Right lobe of liver (tissue), 6 donors: ENCODE measurements around the gene C18orf54. TPM values are rescaled to one million over a fixed set of nuclear protein-coding genes. Genes with fewer than 3 reads are reported as not detected.

Experiments used
- ATAC-seq, 4 donors: fragments of 200-7000 bp; cut with Tn5 transposase; one replicate each; pipeline ENCODE4 v1.9.1; 2020; ENCODE audit warnings: mild to moderate bottlenecking in 4 of 4, moderate library complexity in 4 of 4
- DNase-seq, 3 donors: peaks; one replicate each; pipeline ENCODE4 v3.0.0-alpha.2; 2020
- H3K27ac ChIP-seq, 3 donors: fragments of 200-600 bp; one replicate each; pipeline ENCODE4 v1.8.0; 2022
- H3K27me3 ChIP-seq, 2 donors: fragments of 200-600 bp; one replicate each; pipeline ENCODE4 v1.8.0; 2022
- H3K36me3 ChIP-seq, 4 donors: fragments of 200-600 bp; sonication (generic) in 1 of 4; one replicate each; pipeline versions ENCODE4 v1.5.1 to v1.8.0; 2017 to 2022; ENCODE audit warnings: control low read depth in 1 of 4
- H3K4me1 ChIP-seq, 4 donors: fragments of 200-600 bp; sonication (generic) in 1 of 4; one replicate each; pipeline versions ENCODE4 v1.5.1 to v1.8.0; 2017 to 2022; ENCODE audit warnings: control low read depth in 1 of 4
- H3K4me3 ChIP-seq, 3 donors: fragments of 200-600 bp; one replicate each; pipeline ENCODE4 v1.8.0; 2022
- H3K9me3 ChIP-seq, 4 donors: fragments of 200-600 bp; sonication (generic) in 1 of 4; one replicate each; pipeline versions ENCODE4 v1.5.1 to v1.8.0; 2017 to 2022; ENCODE audit warnings: control low read depth in 1 of 4
- CTCF ChIP-seq, 4 donors: fragments of 200-600 bp in 3 of 4; fragments of 450-650 bp in 1 of 4; IDR thresholded peaks; one replicate each; pipeline versions ENCODE4 v1.5.1 to v1.8.0; 2016 to 2022; ENCODE audit warnings: antibody characterized with exemption in 4 of 4, mild to moderate bottlenecking in 2 of 4
- POLR2A ChIP-seq: fragments of 450-650 bp; IDR thresholded peaks from one replicate; pipeline ENCODE4 v1.6.1; 2017; ENCODE audit warnings: antibody characterized with exemption, mild to moderate bottlenecking
- WGBS: methylation state at CpG from one replicate; pipeline ENCODE4 v1.1.6; 2018; ENCODE audit warnings: low coverage, low lambda C conversion rate; ENCODE audit not compliant: insufficient coverage; ENCODE audit errors: missing lambda C conversion rate; 5-methylcytosine and 5-hydroxymethylcytosine counted together
- intact Hi-C, 2 donors: fragments of 100-400 bp; cut with DNase I; formaldehyde crosslinking; loops; one replicate each; pipeline versions ENCODE4 v1.11.2 to v1.14.1; 2022
- total RNA-seq, 6 experiments: library from RNA; depleted of rRNA in 2 of 6; stranded (reverse); fragments of >200 nt in 2 of 6; fragmentation: NEBNext Ultra II Directional in 3 of 6; extraction: Animal tissue kit (Norgen Biotek cat#: 25700) in 3 of 6; gene quantifications; one replicate each; pipeline versions ENCODE4 v1.1.0 to v1.2.4, GENCODE V29; 2016 to 2023
- donor health status: DM: no; HTN: yes; CAD: no.
- donor health status: DM: no; HTN: no; CAD: no.
- donor health status: DM: no; HTN: no; CAD: no.
- donor health status: DM: no; HTN: yes; CAD: no.
- donor health status: DM: no; HTN: yes; CAD: no.

The C18orf54 gene
- total RNA-seq, 6 experiments from 2014 or later, result 0.12 to 0.55 (median 0.33) TPM

DNA sequence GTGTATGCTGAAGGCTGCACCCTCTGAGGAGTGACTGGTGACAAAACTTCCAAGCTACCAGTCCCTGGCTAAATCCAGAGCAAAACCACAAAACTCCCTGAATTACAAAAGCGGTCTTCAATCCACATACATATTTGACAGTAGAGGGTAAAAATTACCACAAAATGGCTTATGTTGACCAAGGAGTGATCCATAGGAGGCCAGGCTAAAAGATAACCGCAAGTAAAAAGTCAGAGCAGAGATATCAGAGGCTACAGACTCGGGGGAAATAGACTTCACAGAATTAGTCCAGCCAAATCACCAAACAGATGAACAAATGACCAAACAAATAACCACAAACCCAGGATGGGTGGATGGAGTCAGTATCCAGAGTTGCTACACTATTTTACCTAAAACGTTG lies 19.5 kb upstream of the C18orf54 start:
- WGBS, result 68% methylated on average over 3 of the region's 4 CpGs
- H3K27ac ChIP-seq, result no peak overlapping the region
- H3K4me1 ChIP-seq, result no peaks in the 10 kb centered on the region
- DNase-seq (no peak), ATAC-seq (no peak)
- H3K36me3 ChIP-seq, result no peaks in the 10 kb centered on the region
- no peaks in the 10 kb centered on the region for H3K9me3 ChIP-seq
- no peaks in the 10 kb centered on the region for H3K27me3 ChIP-seq
- TF ChIP-seq CTCF (IDR thresholded peaks at IDR 0.05) (no peak), POLR2A (no peak)
- intact Hi-C loops, result no loop called here
- no peak overlapping the region for H3K4me3 ChIP-seq

DNA sequence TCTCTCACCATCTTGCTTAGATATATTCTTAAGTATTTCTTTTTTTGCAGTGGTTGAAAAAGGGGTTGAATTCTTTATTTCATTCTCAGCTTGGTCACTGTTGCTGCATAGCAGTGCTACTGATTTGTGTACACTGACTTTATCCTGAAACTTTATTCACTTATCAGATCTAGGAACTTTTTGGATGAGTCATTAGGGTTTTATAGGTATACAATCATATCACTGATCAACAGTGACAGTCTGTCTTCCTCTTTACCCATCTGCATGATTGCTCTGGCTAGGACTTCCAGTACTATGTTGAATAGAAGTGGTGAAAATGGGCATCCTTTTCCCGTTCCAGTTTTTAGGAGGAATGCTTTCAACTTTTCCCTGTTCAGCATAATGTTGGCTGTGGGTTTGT lies 6.5 kb upstream of the C18orf54 start:
- TF ChIP-seq CTCF (IDR thresholded peaks at IDR 0.05), result no peak
- TF ChIP-seq POLR2A, result no peak
- H3K36me3 ChIP-seq, result no peaks in the 10 kb centered on the region
- no peak for DNase-seq
- no peaks in the 10 kb centered on the region for H3K4me1 ChIP-seq
- intact Hi-C loops, result no loop called here
- no peaks in the 10 kb centered on the region for H3K9me3 ChIP-seq
- ATAC-seq, result no peak
- no peak overlapping the region for H3K4me3 ChIP-seq
- H3K27ac ChIP-seq, result no peak overlapping the region
- WGBS, result 83% methylated on average over 1 of the region's 1 CpG
- H3K27me3 ChIP-seq, result no peaks in the 10 kb centered on the region

DNA sequence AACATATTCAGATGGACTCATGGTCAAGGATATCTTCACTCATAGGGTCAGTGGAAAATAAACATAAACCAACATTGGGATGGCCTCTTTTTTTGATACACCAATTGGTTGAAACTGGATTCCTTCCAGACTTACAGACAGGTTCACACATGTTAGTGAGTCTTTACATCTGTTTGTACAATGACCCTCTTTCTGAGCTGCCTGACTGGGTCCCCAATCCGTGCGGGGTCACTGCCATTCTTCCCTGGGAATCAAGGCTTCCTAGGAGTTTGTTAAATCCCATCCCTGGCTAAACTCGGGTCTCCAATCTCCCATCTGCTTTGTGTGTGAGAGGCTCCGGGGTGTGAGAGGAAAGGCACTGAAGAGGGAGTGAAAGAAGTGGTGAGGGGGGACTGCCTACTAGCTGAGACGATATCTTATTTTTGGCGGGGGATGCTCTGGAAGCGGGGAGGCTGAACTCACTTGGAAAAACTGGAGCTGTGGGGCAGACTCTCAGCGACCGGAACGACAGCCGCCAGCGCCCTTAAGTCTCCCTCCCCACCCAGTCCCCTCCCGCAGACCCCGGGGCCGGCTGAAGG lies 535 bp upstream of the C18orf54 start:
- peaks cover 0 to 9% (median 0%) of the 10 kb centered on the region in 4 donors for H3K4me1 ChIP-seq
- no peaks in the 10 kb centered on the region for H3K9me3 ChIP-seq
- 10% methylated on average over 7 of the region's 15 CpGs for WGBS

GRCh38 chr18:54358495-54359040 lies 862 bp downstream of the C18orf54 start:
- Histone ChIP-seq H3K27me3 (no peaks in the 10 kb centered on the region), H3K36me3 (no peaks in the 10 kb centered on the region), H3K4me1 (peaks cover 0 to 9% (median 0%) of the 10 kb centered on the region in 4 donors), H3K9me3 (no peaks in the 10 kb centered on the region), H3K27ac (no peak overlapping the region), H3K4me3 (peak overlapping the region; percentile 55 to 63 (median 60))
- no peak for TF ChIP-seq POLR2A
- TF ChIP-seq CTCF (IDR thresholded peaks at IDR 0.05), result no peak
- intact Hi-C loops, result no loop called here
- DNase-seq (peak in 1 of 3 donors; percentile 45), ATAC-seq (peak; percentile 29 to 35 (median 32))
- WGBS, result 2% methylated on average over 17 of the region's 21 CpGs

More for the DNA sequence above, 535 bp upstream of the C18orf54 start:
- Histone ChIP-seq H3K27ac (no peak overlapping the region), H3K27me3 (no peaks in the 10 kb centered on the region), H3K4me3 (peak overlapping the region; percentile 55 to 63 (median 60)), H3K36me3 (no peaks in the 10 kb centered on the region)
- TF ChIP-seq POLR2A, result no peak
- TF ChIP-seq CTCF (IDR thresholded peaks at IDR 0.05), result no peak
- ATAC-seq (no peak), DNase-seq (no peak)
- intact Hi-C loops, result no loop called here
